ENCODE data around the gene HTR1E.
A peak's percentile ranks its signal among the peaks of the same experiment; 100 is the strongest.
"Not testable (repeated sequence)": the region's sequence is repeated elsewhere in the genome, so short reads cannot be mapped to it uniquely, and the experiment has no call there.

Gene HTR1E, protein sequence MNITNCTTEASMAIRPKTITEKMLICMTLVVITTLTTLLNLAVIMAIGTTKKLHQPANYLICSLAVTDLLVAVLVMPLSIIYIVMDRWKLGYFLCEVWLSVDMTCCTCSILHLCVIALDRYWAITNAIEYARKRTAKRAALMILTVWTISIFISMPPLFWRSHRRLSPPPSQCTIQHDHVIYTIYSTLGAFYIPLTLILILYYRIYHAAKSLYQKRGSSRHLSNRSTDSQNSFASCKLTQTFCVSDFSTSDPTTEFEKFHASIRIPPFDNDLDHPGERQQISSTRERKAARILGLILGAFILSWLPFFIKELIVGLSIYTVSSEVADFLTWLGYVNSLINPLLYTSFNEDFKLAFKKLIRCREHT

DNA sequence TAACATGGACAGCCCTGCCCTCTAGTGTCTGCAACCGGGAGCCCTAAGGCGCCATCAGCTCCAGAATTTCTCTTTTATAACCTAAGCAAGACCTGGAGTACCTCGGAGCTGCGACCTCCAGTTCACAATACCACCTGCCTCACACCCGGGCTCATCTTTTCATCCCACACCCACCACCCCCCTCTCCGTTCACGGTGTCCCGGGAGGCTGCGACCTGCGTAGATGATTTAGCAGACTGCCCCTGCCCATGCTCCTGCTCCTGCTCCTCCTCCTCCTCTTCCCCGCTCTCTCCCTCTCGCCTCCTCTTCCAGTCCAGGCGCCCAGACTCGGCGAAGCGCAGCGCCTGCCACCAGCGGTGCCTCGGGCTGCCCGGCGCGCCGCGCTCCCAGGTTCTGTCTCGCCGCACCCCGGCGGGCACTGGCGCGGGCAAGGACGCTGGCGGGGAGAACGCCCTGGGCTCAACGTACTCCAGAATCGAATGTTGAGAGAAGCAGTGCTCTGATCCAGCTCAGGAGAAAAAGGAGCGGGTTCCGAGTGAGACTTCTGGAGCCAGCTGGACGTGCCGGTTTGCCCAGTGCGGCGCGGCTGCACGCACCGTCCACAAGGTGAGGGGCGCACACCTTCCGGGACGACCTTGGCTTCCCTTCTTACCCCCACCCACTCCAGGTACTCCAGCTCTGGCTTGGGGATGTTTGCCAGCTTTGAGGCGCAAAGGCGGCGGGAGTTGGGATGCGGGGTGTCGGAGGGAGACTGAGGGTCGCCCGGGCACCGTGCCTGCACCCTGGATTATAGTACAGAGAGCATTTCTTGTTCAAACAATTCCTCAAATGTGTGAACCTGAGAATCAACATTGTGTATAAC lies at the start of gene HTR1E:
HTR1E (plus strand) TSS at position 310 of the 861 bp plus-strand sequence. CDS start 77,807 bp downstream, outside the sequence.
- DNase-seq (ENCODE audit: low spot score) = no peak

DNA sequence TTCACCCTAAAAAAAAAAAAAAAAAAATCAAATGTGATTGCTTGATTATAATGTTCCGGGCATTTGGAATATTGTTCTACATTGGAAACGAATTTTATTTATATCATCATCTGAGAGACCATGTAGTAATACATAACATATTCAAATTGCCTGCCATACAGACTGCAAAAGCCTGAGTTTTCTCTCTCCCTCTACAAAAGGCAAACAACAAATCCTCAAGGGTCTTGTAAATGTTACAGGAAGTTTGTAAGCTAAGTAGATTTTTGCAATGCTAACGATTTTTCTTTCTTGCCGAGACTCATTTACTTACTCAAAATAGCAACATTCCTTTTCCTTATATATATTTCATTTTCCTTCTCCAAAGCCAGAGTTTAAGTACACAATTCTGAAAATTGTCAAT lies 49.0 kb upstream of the HTR1E start:
- DNase-seq (ENCODE audit: low spot score) = no peak

DNA sequence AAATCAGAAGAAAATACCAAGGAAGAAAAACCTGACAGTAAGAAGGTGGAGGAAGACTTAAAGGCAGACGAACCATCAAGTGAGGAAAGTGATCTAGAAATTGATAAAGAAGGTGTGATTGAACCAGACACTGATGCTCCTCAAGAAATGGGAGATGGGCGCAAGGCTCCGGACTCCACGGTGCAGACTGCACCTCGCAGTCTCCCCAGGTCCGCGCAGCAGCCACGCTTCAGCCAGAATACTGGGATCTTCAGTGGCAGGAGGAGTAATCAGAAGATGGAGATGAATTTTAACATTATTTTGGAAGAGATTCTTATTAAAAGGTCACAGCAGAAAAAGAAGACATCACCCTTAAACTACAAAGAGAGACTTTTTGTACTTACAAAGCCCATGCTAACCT lies 40.1 kb upstream of the HTR1E start:
- DNase-seq (ENCODE audit: low spot score) = not testable (repeated sequence)

DNA sequence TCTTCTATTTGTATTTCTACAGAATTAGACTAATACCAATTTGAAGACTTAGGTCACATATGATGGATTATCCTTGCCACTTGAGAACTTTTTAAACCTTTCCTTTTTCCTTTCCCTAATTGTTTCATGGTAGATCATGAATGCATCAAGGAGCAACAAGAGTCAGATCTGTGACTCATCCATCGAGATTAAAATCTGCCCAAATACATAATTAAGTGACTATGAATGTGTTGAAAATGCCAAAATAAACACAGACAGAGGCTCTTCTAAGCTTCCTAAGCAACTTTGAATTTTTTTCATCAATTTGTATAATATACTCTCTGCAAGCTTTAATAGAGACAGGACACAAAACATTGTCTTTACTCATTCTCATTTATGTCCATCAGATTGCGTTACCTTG lies 23.5 kb upstream of the HTR1E start:
- DNase-seq (ENCODE audit: low spot score) = no peak

DNA sequence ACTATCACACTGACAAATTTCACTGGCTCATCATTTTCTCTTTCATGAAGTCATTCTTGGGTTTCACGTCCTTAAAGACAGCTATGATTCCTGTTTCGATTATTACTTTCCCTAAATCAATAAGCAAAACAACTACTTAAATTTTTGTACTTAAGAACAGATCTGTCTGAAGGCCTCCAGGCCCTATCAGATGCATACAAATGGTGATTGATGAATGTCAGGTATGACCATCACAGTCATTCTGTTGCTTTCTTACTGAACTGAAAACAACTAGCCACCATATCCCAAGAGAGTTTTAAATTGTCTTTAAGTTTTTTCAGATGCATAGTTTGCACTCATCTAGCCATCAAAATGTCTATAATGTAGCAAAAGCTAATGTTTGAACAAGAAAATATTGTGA lies 20.9 kb upstream of the HTR1E start:
- no peak for DNase-seq (ENCODE audit: low spot score)

DNA sequence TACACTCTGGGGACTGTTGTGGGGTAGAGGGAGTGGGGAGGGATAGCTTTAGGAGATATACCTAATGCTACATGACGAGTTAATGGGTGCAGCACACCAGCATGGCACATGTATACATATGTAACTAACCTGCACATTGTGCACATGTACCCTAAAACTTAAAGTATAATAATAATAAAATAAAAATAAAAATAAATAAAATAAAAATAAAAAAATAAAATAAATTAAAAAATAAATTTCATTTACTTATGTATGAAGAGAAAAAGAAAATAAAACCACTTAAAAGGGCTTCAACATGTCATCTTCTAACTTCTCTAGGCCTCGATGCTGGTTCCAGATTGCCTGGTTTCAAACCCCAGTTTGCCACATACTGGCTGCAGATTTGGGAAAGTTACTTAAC lies 10.2 kb upstream of the HTR1E start:
- DNase-seq (ENCODE audit: low spot score) = not testable (repeated sequence)

DNA sequence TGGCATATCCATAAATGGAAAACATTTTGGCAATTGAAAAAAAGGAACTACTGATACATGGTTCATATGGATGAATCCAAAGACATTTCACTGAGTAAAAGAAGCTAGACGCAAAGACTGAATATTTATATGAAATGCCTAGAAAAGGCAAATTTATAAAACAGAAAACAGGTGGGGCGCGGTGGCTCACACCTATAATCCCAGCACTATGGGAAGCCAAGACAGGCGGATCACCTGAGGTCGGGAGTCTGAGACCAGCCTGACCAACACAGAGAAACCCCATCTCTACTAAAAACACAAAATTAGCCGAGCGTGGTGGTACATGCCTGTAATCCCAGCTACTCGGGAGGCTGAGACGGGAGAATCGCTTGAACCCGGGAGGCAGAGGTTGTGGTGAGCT lies 9.5 kb upstream of the HTR1E start:
- DNase-seq (ENCODE audit: low spot score) = not testable (repeated sequence)

DNA sequence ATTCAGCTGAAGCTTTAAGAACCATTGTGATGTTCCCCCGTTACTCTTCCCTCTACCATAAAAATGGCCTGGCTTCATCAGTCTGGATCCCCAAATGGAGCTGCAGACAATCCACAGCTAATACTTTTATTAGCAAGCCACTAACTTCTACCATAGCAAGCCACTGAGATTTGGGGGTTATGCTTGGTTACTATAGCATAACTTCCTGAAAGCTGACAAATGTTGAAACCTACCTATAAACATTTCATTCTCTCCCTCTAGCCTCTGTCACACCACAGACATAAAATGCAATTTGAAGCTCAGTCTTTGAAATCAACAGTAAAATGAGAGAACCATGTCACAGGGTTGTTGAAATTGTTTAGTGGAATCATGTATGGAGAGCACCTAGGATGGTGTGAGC lies 3.0 kb upstream of the HTR1E start:
- DNase-seq (ENCODE audit: low spot score) = no peak

DNA sequence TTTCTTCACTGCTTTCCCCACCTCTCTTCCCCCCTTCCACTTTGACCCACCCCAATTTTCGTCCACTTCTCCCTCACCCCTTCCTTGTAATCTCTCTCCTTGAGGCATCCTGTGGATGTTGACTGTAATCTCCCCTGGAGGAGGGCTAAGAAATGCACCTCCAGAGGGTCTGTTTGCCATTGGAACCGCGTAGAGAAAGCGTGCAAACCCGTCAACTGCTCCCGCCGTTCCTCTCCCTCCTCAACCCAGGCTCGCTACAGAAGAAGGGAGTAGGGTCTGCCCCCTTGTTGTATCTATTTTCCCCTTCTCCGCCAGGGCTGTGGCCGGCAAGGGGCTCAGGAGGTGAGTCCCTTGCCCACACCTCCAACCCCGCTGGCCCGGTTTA lies 502 bp upstream of the HTR1E start:
- no peak for DNase-seq (ENCODE audit: low spot score)

DNA sequence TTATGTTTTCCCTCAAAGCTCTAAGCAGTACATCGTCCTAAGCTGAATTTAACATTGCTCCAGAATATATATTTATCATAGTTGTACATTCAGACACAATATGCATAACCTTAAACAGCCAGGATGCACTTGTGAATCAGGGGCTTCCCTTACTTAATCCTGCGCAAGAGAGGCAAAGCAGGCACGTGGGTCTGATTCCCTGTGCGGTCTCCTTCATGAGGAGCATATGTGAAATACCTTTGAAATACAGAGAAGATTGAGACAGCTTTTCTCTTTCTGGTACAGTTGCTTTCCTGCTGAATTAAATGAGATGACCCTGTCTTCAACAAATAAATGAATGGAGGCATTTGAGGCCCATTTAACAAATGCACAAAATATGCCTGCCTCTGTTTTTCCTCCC lies 1.5 kb downstream of the HTR1E start:
- DNase-seq (ENCODE audit: low spot score) = no peak

DNA sequence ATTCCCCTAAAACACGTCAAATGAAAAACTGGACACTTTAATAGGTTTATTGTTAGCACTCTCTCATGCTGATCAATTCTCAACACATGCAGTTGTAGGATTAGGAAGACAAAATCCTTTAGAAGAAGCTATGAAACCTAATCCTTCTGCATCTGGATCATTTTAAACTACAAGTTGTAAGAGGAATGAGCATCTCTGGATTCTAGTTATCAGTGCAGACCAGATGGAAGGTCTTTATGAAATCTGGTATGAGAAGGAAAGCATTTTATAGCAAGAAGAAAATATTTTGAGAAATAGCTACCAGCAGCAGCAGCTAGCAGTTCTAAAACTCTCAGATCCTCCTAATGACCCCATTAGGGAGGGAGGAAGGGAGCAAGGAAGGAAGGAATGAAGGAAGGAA lies 4.1 kb downstream of the HTR1E start:
- DNase-seq (ENCODE audit: low spot score) = no peak

DNA sequence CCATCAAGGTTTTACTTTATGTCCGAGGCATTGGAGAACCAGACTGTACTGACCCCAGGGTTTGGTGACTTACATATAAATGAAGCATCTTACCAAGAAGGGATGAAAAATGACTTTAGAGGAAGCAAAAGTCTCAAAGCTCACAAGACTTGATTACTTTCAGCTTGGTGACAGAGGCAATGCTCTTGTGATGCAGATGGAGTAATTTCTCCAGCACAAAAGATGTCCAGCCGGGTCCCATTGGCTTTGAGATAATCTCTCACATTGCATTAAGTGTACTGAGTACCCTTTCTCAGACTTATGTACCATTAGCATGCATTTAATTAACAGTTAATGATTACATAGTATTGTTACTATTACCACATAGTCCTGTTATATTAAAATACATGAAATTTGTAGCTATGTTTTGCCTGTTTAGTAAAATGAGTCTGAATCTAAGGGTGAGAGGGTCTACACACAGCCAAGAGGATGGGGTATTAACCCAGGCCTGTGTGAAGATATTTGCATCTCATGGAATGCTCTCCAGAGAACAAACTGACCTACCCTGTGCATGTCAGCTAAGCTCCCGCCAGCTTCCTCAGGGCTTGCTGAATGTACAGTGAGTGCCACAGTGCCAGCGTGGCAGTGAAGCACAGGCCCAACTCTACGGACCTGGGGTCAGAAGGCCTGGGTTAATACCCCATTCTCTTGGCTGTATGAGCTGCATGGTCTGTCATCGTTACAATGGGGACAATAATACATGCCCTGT lies 5.6 kb downstream of the HTR1E start:
- no peak for DNase-seq (ENCODE audit: low spot score)

DNA sequence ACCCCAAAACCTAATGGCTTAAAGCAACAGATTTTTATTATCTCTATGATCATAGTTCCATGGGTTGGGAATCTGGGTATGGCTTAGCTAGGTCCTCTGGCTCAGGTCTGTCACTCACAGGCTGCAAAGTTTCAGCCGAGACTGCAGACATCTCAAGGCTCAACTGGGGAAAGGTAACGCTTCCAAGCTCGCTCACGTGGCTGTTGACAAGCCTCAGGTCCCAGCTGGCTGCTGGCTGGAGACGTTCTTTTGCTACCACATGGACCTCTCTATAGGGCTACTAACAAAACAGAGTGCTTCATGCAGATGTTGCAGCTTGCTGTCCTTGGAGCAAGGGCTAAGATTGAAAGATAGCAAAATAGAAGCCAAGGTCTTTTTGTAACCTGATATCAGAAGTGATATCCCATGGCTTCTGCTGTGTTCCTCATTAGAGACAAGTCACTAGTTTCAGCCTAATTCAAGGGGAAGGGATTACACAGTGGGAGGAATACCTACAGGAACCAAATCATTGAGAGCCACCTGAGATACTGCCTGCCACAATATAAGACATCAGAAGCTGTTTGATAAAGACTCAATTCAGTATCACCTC lies 6.6 kb downstream of the HTR1E start:
- DNase-seq (ENCODE audit: low spot score) = no peak

DNA sequence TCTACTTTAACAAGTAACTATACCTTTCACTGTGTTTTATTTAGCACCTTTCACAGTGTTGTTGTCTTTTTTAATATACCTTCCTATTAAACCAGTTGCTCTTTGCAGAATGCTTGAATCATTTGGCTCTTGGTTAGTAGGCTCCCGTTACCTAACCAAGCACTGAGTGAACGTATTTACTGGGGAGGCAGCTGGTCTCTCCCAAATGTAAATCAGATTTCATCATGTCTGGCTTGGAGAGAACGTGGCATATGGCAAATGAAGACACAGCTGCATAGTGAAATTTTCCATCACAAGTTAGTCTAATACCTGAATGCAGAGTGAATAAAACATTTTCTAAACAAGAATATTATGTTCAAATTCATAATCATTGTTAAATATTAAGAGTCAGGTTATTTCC lies 12.4 kb downstream of the HTR1E start:
- no peak for DNase-seq (ENCODE audit: low spot score)

DNA sequence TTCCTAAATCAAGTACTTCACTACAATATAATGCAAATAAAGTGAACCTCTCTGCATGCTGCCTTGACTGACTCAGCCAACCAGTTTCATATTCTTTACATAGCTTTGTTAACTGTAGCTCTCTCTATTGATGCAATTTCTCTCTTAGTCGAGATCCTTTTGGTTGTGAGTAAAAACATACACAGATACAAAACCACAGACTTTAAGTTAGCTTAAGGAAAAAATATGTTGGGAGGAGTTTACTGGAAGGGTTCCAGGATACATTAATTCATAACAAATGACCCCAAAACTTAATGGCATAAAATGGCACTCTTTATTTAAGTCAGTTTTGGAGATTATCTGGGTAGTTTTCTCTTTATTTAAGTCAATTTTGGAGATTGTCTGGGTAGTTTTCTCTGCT lies 15.7 kb downstream of the HTR1E start:
- no peak for DNase-seq (ENCODE audit: low spot score)

DNA sequence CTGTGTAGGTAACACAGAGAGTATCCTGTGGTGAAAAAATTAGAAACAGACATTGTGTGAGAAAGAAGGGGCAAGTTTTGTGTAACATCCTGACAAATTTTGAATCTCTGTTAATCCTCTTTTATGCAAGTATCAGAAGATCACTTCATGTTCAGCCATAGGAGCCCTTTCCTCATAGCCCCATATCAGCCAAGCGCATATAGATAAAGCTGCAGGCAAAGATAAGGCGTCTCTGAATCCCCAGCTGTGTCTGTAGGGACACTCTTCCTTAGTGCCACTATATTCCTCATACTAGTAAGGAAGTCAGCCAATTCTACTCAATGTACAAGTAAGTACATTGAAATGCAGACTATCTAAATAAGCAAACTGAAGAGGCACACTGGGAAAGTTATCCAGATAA lies 22.3 kb downstream of the HTR1E start:
- DNase-seq (ENCODE audit: low spot score) = no peak

DNA sequence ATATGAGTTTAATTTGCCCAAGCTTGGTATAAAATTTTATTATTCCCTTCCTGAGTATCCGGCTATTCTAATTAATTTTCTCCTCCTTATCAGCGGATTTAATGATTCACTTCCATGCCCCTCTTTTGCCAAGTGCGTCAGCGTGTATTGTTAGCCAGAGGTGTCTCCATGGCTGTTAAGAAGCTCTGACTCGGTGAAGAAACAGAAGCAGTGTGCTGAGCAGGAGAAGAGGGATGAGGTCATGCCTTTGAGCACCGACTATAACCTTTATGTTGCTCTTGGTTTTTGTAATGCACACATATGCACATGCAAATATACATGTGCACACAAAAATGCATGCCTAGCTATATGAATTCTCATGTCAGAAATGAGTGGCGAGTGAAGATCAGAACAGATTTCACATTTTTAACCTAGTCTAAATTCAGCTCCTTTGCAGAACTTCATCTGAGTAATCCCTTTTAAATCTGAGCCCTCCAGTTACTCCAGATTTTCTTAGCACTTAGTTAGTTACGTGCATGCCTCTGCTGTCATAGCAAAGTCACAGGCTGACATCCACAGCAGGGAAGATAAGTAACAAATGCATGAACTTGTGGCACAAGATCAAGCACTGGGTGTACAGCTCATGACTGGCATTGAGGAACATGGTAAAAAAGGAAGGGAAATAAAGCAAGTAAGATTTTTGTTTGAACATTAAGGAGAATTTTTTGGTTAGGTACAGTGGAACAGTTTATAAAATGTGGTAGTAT lies 24.3 kb downstream of the HTR1E start:
- no peak for DNase-seq (ENCODE audit: low spot score)

DNA sequence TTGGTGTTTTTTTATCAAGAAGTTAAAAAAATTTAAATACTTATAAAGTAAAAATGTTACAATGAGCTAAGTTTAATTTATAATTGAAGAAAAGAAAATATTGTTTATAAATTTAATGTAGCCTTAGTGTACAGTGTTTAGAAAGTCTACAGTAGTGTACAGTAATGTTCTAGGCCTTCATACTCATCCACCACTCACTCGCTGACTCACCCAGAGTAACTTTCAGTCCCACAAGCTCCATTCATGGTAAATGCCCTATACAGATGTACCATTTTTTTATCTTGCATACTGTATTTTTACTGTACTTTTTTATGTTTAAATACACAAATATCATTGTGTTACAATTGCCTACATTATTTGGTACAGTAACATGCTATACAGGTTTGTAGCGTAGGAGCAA lies 26.0 kb downstream of the HTR1E start:
- no peak for DNase-seq (ENCODE audit: low spot score)

DNA sequence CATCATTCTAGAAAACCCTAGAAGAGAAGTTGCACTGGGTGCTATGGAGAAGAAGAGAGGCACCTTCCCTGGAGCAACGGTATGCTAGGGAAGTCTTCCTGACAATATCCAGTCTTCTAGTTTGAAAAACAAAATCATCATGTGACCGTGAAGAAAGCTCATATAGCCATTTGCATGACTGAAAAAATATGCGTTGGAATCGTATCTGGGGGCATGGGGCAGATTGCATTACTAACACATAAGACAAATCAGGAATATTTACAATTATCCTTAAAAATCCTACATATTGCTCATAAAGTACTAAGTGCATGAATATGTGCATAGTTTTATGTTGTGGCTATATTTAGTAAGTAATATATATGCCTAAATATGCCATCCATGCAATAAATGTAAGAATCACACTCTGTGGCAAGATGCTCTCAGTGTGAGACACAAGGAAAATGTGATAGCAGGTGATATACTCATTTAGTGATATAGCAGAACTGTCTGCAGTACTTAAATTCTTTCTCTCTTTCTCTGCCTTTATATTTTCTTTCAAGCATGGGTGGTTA lies 26.8 kb downstream of the HTR1E start:
- DNase-seq (ENCODE audit: low spot score) = no peak

DNA sequence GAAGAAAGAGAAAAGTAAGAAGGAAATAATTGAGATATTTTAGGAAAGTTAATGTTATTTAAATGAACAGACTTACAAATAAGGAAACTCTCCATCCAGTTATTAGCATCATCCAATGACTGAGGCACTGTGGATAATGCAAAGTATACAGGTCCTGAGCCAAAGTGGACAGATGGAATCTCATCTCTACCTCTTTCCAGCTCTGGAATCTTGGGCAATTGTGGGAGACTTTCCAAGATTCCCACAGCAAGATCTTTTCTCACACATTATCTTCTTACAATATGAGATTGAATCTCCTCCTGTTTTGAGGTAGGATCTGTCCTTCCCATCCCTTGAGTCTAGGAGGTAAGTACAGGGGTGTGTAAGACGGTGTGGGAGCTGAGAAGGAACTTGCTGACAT lies 28.9 kb downstream of the HTR1E start:
- no peak for DNase-seq (ENCODE audit: low spot score)

DNA sequence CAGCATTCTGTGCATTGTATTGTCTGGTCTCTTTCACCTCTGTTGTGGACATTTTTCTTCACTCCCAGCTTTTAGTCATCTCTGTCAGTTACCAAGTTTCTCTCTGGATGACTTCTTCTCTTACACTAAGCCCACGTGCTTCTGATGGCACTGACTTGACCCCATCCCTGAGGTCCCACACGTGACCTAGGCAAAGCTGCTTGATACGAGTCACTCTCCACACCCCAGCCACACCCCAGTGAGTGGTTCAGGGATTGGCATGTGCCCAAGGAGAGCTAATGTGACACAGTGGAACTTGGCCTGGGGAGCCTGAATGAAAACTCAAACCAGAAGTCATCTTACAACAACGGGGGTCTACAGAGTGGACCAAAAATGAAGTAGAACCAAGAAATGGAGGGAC lies 32.2 kb downstream of the HTR1E start:
- peak; percentile 69 for DNase-seq (ENCODE audit: low spot score)

Data from hematopoietic multipotent progenitor cell treated with erythropoietin and hydrocortisone succinate and interleukin-3 and kit ligand, for 15 days (in vitro differentiated cells).